A673 (cell line): ENCODE data around the gene PARD6B. TPM values are rescaled to one million over a fixed set of nuclear protein-coding genes. Genes with fewer than 3 reads are reported as not detected.
A peak's percentile ranks its signal among the peaks of the same experiment; 100 is the strongest.

ENCODE experiments used
- BruUV-seq: library from RNA; stranded (reverse); fragments of 400-500 nt; replicated peaks from 2 replicates; lab custom pipeline; 2021; lab: Mats Ljungman, UMichigan
- CTCF ChIA-PET: fragments of 300-600 bp; sonication (Branson Sonifier 250); formaldehyde crosslinking; loops from one replicate; lab custom pipeline; 2022; ENCODE audit warnings: antibody characterized with exemption; lab: Charles Lee
- POLR2A ChIA-PET: fragments of 300-600 bp; sonication (Branson Sonifier 250); formaldehyde crosslinking; loops from one replicate; lab custom pipeline; 2022; ENCODE audit warnings: antibody characterized with exemption; ENCODE audit not compliant: low non-redundant PET; lab: Charles Lee
- DNase-seq: peaks from one replicate; pipeline ENCODE4 v3.0.0-alpha.2; 2015; ENCODE audit warnings: low spot score
- H3K27ac ChIP-seq: fragments of 200-600 bp; sonication (generic); 2 replicates; pipeline ENCODE4 v1.5.1; 2016; ENCODE audit warnings: mixed run types, low read depth, mild to moderate bottlenecking, mixed read lengths, antibody characterized with exemption, low read length; ENCODE audit not compliant: poor library complexity, severe bottlenecking
- H3K27me3 ChIP-seq: fragments of 200-600 bp; sonication (generic); replicated peaks from 2 replicates; pipeline ENCODE4 v1.6.1; 2017; ENCODE audit warnings: mixed run types, low read depth, mild to moderate bottlenecking, mixed read lengths, antibody characterized with exemption, low read length; ENCODE audit not compliant: insufficient read depth, poor library complexity
- H3K36me3 ChIP-seq: fragments of 200-600 bp; sonication (generic); 2 replicates; pipeline ENCODE4 v1.6.1; 2016; ENCODE audit warnings: mixed run types, mild to moderate bottlenecking, mixed read lengths, antibody characterized with exemption, low read length; ENCODE audit not compliant: insufficient read depth, poor library complexity, severe bottlenecking
- H3K4me1 ChIP-seq: fragments of 200-600 bp; sonication (generic); 2 replicates; pipeline ENCODE4 v1.6.1; 2017; ENCODE audit warnings: mixed run types, mild to moderate bottlenecking, mixed read lengths, antibody characterized with exemption, low read length; ENCODE audit not compliant: insufficient read depth, poor library complexity, severe bottlenecking
- H3K4me3 ChIP-seq: fragments of 200-600 bp; sonication (generic); 2 replicates; pipeline ENCODE4 v1.5.1; 2016; ENCODE audit warnings: low read depth, mixed run types, mild to moderate bottlenecking, mixed read lengths, low read length; ENCODE audit not compliant: poor library complexity, severe bottlenecking
- H3K9me3 ChIP-seq: fragments of 200-600 bp; sonication (generic); 2 replicates; pipeline ENCODE4 v1.6.1; 2016; ENCODE audit warnings: mixed run types, low read depth, mild to moderate bottlenecking, mixed read lengths, antibody characterized with exemption, low read length; ENCODE audit not compliant: poor library complexity, severe bottlenecking
- CTCF ChIP-seq: fragments of 300-800, 200-600 bp; sonication (generic); conservative IDR thresholded peaks from 2 replicates; pipeline ENCODE4 v1.5.1; 2017; ENCODE audit warnings: low read depth, mild to moderate bottlenecking, antibody characterized with exemption, low read length, moderate library complexity, mixed read lengths
- EZH2 ChIP-seq: fragments of 200-600 bp; sonication (generic); IDR thresholded peaks from 2 replicates; pipeline ENCODE4 v1.6.1; 2017; ENCODE audit warnings: borderline replicate concordance, low read depth, mild to moderate bottlenecking, mixed read lengths, antibody characterized with exemption, low read length; ENCODE audit not compliant: poor library complexity, severe bottlenecking
- intact Hi-C: fragments of 100-400 bp; cut with micrococcal nuclease; formaldehyde crosslinking; loops from one replicate; pipeline ENCODE4 v1.10.0; 2022; ENCODE audit not compliant: unreplicated experiment
- total RNA-seq: library from RNA; stranded (reverse); gene quantifications from 2 replicates; pipeline ENCODE4 v1.2.3, GENCODE V29; 2021

Gene PARD6B
- total RNA-seq, 1 experiment from 2014 or later = 28.1 TPM

- POLR2A ChIA-PET = no interaction called here
These were observed 62.9 kb downstream of the PARD6B start for GRCh38 chr20:50794181-50794845.

GRCh38 chr20:50794846-50795634, 63.7 kb downstream of the PARD6B start, which contains the start of gene BCAS4:
Gene BCAS4 (plus strand): TSS chr20:50795061. CDS start chr20:50795084, 23 bp downstream.
- Histone ChIP-seq H3K9me3 (no peaks in the 10 kb centered on the region), H3K27ac (peak within 1 kb of the TSS; percentile 66), H3K36me3 (no peaks in the 10 kb centered on the region), H3K4me3 (peak within 1 kb of the TSS; percentile 92), H3K4me1 (peaks cover 33% of the 10 kb centered on the region), H3K27me3 (no peaks in the 10 kb centered on the region)
- TF ChIP-seq CTCF (no peak; the same call in 1 of the 2 replicates), EZH2 (no peak)
- POLR2A ChIA-PET = interaction anchor here (0.5 kb wide), 1 partner anchor 24 kb away, joined by 5 read pairs; no protein-coding TSS in a partner anchor
- intact Hi-C loops = loop anchor here (5.0 kb wide), 1 partner anchor 132 kb away; no protein-coding TSS in a partner anchor
- peak; percentile 88 for DNase-seq
- CTCF ChIA-PET = interaction anchor here (0.6 to 2.4 kb wide), 8 partner anchors 16 to 531 kb away, joined by 3 to 22 read pairs (median 3); partner anchors contain the start of gene ADNP
- BruUV-seq = no TSS peak

More at GRCh38 chr20:50794181-50794845, 62.9 kb downstream of the PARD6B start:
- H3K4me1 ChIP-seq = peaks cover 35% of the 10 kb centered on the region
- no peaks in the 10 kb centered on the region for H3K27me3 ChIP-seq
- peak; percentile 69; the same call in 1 of the 2 replicates for TF ChIP-seq CTCF
- no peak for TF ChIP-seq EZH2
- CTCF ChIA-PET = interaction anchor here (0.5 to 2.4 kb wide), 7 partner anchors 15 to 532 kb away, joined by 3 to 22 read pairs (median 3); partner anchors contain the start of gene ADNP
- intact Hi-C loops = loop anchor here (5.0 kb wide), 1 partner anchor 133 kb away; no protein-coding TSS in a partner anchor
- BruUV-seq = no TSS peak
- DNase-seq = peak; percentile 64
- H3K27ac ChIP-seq = peak overlapping the region; percentile 66
- H3K36me3 ChIP-seq = no peaks in the 10 kb centered on the region
- peak overlapping the region; percentile 92 for H3K4me3 ChIP-seq
- no peaks in the 10 kb centered on the region for H3K9me3 ChIP-seq

- no peaks in the 10 kb centered on the region for H3K36me3 ChIP-seq
- no peaks in the 10 kb centered on the region for H3K27me3 ChIP-seq
- H3K9me3 ChIP-seq = no peaks in the 10 kb centered on the region
- H3K4me1 ChIP-seq = peaks cover 17% of the 10 kb centered on the region
- TSS peak; percentile 40 for BruUV-seq
- H3K27ac ChIP-seq = no peak overlapping the region
- TF ChIP-seq EZH2 (no peak), CTCF (no peak)
- no peak overlapping the region for H3K4me3 ChIP-seq
- intact Hi-C loops = no loop called here
- ChIA-PET POLR2A (no interaction called here), CTCF (no interaction called here)
- DNase-seq = no peak
These were observed 65.8 kb downstream of the PARD6B start for GRCh38 chr20:50797142-50797541.
